ENCODE results near the gene PLCB4.

Gene PLCB4

GRCh38 chr20:9476174-9476573, 407.3 kb downstream of the PLCB4 start:
- FAIRE-seq: no peak

- FAIRE-seq: no peak
Measured at GRCh38 chr20:9476637-9477036, 407.8 kb downstream of the PLCB4 start.

- FAIRE-seq: no peak
Measured at GRCh38 chr20:9478771-9479170, 409.9 kb downstream of the PLCB4 start.

DNA sequence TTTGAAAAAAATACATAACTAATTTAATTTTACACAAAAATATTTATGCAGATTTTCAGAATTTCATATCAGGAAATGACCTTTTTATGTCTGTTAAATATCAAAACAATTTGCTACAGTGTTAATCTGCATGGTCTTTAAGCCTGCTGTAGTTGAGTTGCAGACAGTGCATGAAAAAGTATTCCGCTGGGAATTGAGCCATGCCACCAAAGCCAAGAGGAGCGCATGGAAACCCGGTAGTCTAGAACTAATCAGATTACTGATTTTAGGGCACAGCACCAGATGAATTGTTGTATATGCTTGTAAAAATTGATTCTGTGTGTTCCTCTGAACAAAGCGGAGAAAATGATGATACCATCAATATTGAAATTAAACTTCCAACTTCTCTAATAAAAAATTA, 411.2 kb downstream of the PLCB4 start:
- no peak for FAIRE-seq

DNA sequence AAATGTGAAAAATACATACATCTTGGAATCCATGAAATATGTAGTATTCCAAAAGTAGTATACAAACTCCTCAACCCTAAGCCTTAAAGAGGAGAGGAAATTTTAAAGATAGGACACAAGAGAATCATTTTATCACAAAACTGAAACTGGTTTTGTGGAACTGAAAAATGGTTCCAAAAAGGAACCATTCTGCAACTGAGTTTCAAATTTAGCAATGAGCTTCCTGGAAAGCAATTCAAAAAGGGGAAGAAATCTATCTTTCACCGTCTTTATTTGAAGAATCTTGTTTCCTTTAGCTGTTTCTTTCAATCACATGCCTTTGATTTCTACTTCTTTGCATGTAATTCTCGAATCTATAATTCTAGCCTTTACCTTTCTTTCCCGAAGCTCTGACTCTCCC, 413.3 kb downstream of the PLCB4 start:
- FAIRE-seq: no peak

GRCh38 chr20:9483131-9483530, 414.2 kb downstream of the PLCB4 start:
- no peak for FAIRE-seq

GRCh38 chr20:9485614-9486340, 416.9 kb downstream of the PLCB4 start:
- no peak for FAIRE-seq

DNA sequence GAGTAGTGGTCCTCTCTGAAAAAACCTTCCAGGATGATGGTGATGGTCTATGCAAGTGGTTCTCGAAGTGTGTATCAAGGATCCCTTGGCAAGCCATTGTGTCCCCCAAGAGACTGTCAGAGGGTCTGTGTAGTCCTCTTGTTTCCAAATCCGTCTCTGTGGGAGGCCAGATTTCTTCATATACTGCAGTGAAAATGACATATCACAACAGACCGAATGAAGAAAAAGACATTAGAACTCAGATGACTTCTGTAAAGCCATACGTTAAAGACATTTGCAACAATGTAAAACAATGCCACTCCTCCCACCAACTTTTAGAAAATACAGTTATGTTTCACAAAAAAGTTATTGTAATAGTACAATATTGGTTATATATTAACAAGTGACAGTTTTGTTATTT, 418.3 kb downstream of the PLCB4 start:
- no peak for FAIRE-seq

GRCh38 chr20:9488063-9488462, 419.2 kb downstream of the PLCB4 start:
- FAIRE-seq: no peak

GRCh38 chr20:9490161-9490560, 421.3 kb downstream of the PLCB4 start:
- no peak for FAIRE-seq

DNA sequence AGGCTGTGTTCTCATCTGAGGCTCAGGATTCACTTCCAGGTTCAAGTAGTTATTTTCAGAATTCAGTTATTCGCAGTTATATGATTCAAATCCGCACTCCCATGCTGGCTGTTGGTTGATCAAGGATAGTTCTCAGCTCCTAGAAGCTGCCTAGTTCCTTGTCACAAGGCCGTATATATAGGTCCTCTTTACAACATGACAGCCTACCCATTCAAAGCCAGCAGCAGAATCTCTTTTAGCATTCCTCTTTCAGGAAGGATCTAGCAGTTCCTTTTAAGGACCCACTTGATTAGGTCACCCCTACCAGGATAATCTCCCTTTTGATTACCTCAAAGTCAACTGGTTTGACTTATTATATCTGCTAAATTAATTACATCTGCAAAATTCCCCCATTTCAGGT, 421.7 kb downstream of the PLCB4 start:
- FAIRE-seq: no peak

DNA sequence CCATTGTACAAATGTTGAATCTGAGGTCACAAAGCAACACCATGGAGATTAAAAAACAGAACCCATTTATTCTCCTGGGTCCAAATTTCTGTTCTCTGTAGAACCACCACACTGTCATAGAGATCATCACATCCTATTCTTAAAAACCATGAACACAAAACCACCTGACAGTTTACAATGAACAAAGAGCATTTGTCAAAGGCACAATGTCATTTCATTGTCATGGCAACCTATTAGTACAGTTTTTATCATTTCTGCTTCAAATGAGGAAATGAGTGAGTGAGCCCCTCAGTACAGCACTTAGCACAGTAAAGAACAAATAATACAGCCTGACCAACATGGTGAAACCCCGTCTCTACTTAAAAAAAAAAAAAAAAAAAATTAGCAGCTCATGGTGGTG, 422.4 kb downstream of the PLCB4 start:
- FAIRE-seq: no peak

GRCh38 chr20:9492067-9492466, 423.2 kb downstream of the PLCB4 start:
- no peak for FAIRE-seq

- no peak for FAIRE-seq
Measured at GRCh38 chr20:9493803-9494202, 424.9 kb downstream of the PLCB4 start.

GRCh38 chr20:9495701-9496100, 426.8 kb downstream of the PLCB4 start:
- no peak for FAIRE-seq

DNA sequence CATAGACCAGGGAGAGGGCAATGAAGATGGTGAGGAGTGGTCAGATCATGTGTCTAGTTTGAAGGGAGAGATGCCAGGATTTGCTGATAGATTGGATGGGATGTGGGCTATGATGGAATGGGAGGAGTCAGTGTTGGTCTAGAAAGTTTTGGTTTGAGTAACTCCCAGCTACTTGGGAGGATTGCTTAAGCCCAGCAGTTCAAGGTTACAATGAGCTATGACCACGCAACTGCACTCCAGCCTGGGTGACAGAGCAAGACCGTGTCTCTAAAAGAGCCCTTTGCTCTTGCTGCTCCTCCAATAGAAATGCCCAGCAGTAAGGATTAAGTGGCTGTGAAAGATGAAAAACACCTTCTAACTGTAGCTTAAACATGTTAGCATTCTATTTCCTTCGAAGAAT, 427.3 kb downstream of the PLCB4 start:
- FAIRE-seq: no peak

- FAIRE-seq: no peak
Measured at GRCh38 chr20:9498322-9498721, 429.4 kb downstream of the PLCB4 start.

GRCh38 chr20:9499126-9499899, 430.4 kb downstream of the PLCB4 start:
- FAIRE-seq: no peak

DNA sequence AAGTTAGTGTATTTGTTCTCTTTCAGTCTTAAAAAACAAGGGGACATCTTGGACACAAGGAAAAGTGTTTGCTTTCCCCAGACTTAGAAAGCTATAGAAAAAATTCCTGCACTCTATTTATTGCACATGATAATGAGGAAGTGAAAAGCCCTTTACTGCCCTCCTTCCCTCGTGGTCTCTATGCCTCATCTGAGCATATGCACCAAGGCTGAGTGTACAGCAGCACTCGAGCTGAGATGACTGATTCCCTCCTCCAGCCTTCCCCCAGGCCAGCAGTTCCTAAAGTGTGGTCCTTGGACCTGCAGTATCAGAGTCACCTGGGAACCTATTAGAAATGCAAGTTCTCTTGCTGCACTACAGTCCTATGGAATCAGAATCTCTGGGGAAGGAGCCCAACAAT, 431.2 kb downstream of the PLCB4 start:
- FAIRE-seq: no peak

DNA sequence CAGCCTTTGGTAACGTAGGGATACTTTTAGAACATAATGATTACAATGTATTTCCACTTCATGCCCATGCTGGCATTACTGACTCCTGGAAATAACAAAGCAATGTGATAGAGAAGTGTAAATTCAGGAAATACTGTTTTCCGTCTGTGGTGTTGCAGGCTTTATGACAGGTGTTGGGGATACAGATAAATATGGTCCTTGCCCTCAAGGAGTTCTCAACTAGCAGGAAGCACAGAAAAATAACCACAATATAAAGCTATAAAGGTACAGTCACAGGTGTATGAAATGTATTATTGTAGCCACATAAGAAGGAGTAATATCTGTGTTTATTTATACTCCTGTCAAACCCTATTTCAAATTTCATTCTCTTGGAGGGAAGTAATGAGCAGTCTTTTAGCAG, 432.6 kb downstream of the PLCB4 start:
- no peak for FAIRE-seq

DNA sequence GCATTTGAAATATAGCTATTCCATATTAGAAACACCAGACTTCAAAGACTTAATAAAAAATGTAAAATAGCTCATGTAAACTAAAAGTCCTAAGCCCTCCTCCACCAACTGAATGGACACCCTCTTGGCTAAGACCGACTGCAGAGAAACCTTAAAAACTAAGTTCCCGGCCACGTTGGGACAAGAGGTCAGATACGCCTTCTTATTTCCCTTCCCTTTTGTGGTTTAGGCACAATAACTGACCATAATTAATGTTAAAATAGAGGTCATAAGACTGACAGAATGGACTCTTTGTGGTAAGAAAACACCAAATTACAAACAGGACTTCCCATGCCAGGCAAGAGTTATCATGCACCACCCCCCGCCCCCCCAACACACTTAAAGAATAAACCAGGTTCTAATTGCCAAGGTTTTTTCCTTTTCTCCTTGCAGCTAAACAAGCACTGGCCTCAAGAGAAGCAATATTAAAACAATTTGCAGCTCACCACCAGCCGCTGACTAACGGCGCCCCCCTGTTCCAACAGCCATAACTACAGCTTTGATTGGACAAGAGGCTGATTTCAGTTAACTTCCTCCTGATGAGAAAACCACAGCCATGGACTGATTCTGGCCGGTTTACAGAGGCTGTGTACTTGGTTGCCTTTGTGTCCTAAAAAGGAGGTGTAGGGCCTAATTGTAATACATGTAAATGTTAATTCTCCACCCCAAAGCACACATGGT, 434.8 kb downstream of the PLCB4 start:
- FAIRE-seq: no peak

DNA sequence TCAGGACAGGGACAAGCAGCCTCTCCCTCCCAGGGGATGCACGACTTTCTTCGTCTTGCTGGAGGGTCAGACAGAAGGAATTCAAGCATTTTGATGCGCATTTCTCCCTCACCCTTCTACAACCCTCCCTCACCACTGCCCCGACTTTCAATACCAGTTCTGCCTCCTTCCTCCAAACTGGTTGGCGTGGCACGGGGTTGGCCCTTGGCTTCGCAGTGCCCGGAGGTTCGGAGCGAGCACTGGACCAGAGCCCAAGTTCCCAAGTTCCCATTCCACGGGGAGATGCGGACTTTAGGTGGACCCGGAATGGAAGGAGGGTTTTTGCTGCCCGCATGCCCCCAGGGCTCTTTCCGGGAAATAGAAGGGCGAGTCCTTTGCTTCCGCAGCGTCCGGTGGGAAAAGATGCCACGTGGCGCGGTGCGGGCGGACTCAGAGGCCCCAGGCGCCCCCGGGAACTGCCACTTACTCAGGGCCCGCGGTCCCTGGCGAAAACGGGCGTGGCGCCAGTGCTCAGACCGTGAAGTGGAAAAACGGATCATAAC, 437.5 kb downstream of the PLCB4 start:
- no peak for FAIRE-seq

GRCh38 chr20:9506964-9507369, 438.1 kb downstream of the PLCB4 start:
- no peak for FAIRE-seq
